ENCODE measurements around the gene REC8. TPM values are rescaled to one million over a fixed set of nuclear protein-coding genes. Genes with fewer than 3 reads are reported as not detected.

REC8 gene
- total RNA-seq, 4 donors from 2014 or later = 6.7 to 31.4 (median 16.3) TPM

DNA sequence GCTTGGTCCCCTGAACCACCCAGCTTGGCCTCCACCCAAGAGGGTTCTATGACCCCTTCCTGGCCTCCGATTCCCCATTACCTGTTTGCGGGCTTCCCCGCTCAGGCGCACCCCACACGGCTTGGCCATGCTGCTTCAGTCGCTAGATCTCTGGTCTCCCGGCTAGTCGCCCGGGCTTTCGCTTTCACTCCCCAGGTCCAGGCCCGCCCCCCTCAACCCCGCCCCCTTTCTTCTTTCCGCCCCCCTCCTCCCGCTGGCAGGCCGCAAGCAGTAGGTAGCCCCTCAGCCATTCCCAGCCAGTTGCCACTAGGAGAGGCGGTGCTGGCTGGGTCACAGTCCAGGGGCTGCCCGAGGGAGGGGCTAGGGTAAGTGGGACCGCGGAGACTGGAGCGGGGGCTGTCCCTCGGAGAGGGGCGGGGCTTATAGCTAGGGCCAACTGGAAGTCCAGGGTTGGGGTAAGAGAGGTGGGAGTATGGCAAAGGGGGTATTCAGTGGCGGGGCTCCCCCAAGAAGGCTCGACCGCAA, 25.4 kb upstream of the REC8 start, which contains the start of gene PSME2:
TSS of gene PSME2 (minus strand) at position 158 of the 525 bp plus-strand sequence. CDS start at position 129, 29 bp downstream.
- DNase-seq (ENCODE audit: low spot score) = peak; percentile 80
- TF ChIP-seq, protein P1, sequence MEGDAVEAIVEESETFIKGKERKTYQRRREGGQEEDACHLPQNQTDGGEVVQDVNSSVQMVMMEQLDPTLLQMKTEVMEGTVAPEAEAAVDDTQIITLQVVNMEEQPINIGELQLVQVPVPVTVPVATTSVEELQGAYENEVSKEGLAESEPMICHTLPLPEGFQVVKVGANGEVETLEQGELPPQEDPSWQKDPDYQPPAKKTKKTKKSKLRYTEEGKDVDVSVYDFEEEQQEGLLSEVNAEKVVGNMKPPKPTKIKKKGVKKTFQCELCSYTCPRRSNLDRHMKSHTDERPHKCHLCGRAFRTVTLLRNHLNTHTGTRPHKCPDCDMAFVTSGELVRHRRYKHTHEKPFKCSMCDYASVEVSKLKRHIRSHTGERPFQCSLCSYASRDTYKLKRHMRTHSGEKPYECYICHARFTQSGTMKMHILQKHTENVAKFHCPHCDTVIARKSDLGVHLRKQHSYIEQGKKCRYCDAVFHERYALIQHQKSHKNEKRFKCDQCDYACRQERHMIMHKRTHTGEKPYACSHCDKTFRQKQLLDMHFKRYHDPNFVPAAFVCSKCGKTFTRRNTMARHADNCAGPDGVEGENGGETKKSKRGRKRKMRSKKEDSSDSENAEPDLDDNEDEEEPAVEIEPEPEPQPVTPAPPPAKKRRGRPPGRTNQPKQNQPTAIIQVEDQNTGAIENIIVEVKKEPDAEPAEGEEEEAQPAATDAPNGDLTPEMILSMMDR (IDR thresholded peaks at IDR 0.05) = no peak
- ATAC-seq (ENCODE audit: low FRiP score) = peak; percentile 83

DNA sequence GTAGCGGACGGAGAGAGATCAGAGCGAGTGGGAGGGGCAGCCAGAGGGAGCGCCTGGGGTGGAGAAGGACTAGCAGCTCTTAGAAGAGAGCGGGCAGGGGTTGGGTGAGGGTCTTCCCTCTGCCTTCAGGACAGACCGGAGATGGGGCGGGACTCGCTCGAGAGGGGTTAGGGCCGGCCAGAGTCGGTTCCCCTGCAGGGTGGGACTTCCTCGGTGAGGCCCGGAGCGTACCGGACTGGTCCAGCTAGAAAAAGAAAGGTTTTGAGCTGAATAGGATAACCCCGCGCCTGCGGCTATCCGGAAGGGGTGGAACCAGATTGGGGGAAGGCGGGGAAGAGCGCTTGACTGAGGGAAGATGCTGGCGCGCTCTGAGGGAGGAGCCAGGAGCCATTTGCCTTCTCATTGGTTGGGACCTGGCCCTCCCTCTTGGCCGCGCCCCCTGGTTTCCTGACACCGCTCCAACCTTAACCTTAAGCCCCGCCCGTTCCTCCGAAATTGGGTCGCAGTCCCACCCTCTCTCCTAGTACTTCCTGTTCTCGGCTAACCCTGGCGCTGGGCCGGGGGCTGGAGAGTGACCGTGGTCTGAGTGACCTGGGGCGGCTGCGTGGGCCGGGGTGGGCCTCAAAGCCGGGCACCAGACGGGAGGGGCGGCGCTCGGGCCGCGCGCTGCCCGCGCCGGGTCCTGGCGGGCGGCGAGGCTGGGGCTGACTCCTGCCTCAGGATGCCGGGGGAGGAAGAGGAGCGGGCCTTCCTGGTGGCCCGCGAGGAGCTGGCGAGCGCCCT, 24.7 kb upstream of the REC8 start, which contains the start of gene RNF31:
TSS of gene RNF31 (plus strand) at position 521 of the 783 bp plus-strand sequence. CDS start at position 722, 201 bp downstream.
- ATAC-seq (ENCODE audit: low FRiP score) (peak; percentile 95), DNase-seq (ENCODE audit: low spot score) (peak; percentile 90)
- TF ChIP-seq, protein P1 (IDR thresholded peaks at IDR 0.05) = no peak

GRCh38 chr14:24147761-24148428, 24.0 kb upstream of the REC8 start:
- ATAC-seq (ENCODE audit: low FRiP score) = no peak
- no peak for DNase-seq (ENCODE audit: low spot score)
- TF ChIP-seq, protein P1 (IDR thresholded peaks at IDR 0.05) = no peak

DNA sequence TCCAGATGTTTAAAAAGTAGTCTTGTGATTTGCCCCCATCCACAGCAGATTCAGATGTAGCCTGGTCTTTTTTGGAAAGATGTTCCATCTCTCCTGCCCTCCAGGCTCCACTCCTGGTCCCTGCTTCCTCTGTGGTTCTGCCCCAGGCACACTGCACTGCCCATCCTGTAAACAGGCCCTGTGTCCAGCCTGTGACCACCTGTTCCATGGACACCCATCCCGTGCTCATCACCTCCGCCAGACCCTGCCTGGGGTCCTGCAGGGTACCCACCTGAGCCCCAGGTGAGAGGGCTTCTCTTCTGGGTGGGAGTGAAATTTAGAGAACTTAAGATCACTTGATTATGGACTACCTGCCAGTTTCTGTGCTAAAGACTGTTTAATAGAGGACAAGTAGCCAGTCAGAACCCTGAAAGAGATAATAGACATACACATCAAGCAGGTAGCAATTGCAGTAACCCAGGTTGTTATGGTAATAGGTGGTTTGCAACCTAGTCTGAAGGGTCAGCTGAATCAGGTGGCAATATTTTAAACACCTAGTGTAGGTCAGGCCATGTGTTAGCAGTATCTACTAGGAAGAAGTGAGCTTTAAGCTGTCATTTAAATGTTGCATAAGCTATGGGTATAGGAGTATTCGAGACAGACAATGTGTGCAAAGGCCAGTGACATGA, 22.4 kb upstream of the REC8 start:
- TF ChIP-seq, protein P1 (IDR thresholded peaks at IDR 0.05) = no peak
- DNase-seq (ENCODE audit: low spot score) (no peak), ATAC-seq (ENCODE audit: low FRiP score) (no peak)

- TF ChIP-seq, protein P1 (IDR thresholded peaks at IDR 0.05) = no peak
- no peak for ATAC-seq (ENCODE audit: low FRiP score)
- no peak for DNase-seq (ENCODE audit: low spot score)
These were observed 21.8 kb upstream of the REC8 start for GRCh38 chr14:24150061-24150460.

DNA sequence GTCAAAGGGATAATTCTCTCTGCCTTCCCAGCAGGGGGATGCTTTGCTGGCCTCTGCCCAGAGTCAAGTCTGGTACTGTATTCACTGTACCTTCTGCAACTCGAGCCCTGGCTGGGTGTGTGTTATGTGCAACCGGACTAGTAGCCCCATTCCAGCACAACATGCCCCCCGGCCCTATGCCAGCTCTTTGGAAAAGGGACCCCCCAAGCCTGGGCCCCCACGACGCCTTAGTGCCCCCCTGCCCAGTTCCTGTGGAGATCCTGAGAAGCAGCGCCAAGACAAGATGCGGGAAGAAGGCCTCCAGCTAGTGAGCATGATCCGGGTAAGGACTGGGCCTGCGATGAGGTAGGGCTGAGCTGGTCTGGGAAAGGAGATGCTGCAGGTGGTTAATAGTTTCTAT, 21.3 kb upstream of the REC8 start:
- TF ChIP-seq, protein P1 (IDR thresholded peaks at IDR 0.05) = no peak
- no peak for DNase-seq (ENCODE audit: low spot score)
- ATAC-seq (ENCODE audit: low FRiP score) = no peak

Measured in omental fat pad (tissue), 4 donors.